GM21367 (cell line): ENCODE data around the gene CLASRP.
"Not testable (repeated sequence)": the region's sequence is repeated elsewhere in the genome, so short reads cannot be mapped to it uniquely, and the experiment has no call there.

Experiments used
- ATAC-seq: cut with Tn5 transposase; IDR thresholded peaks from one replicate; pipeline ENCODE4 v1.9.1; 2021; ENCODE audit not compliant: unreplicated experiment

The CLASRP gene

DNA sequence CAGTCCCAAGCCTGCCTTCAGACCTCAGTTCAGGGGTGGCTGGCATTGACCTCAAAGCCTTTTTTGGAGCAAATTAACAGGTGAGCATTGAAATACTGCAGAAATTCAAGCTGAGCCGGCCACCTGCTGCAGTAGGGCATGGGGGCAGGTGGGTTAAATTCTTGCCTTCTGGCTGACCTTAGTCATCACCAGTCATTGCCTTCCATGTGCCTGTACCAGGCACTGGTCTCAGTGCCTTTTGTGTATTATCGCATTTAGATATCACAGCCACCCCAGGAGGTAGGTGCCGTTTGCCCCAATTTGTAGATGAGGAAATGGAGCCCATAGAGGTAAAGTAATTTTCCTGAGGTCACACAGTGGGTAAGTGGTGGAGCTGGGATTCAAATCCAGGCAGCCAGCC lies 61.4 kb downstream of the CLASRP start:
- ATAC-seq = no peak

DNA sequence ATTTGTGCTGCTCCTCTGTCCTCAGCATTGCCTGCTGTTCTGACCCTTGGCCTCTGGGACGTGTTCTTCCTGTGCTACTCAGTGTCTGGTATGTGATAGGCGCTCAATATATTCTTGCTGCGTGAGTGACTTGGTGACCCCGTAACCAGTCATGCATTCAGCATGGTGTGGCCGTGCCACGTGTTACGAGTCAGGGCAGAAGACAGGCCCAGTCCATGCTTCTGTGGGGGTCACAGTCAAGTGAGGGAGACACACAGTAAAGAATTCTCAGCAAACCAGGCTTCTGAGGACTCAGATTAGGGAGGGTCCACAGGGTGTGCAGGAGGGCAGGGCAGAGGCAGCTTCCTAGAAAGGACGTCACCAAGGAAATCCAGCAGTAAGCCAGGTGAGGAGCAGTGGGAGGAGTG lies 62.0 kb downstream of the CLASRP start:
- ATAC-seq = no peak

DNA sequence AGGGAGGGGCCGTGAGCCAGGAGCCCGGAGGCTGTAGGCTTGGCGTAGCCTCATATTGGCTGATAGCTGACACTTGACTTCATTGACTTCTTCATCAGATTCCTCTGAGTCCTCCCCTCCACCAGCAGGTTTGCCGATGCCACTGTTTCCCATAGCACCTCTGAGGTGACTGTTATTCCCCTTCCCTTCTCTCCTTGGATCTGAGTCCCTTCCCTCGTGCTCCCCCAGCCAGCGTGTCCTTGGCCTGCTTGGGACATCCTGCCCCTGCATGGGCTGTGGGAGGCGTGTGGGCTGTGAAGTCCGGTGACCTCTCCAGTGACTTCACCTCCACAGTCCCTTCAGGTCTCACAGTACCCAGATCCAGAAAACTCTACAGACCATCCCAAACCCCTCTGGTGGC lies 63.0 kb downstream of the CLASRP start:
- ATAC-seq = no peak

DNA sequence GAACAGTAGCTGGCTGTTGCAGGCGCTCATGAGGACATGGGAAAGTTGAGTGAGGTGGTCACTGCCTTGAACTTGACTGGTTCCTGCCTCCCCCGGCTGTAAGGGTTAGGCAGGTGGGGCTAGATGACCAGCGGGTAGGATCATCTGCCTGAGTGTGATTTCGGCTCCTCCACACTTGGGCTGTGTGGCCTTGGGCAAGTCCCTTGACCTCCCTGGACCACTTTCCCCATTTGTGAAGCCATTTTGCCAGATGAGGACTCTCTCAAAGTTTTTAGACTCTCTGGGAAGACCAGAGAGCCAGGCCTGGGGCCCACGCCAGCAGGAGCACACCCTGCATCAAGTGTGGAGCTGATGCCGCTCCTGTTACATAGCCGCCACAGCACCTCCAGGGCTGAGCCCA lies 63.6 kb downstream of the CLASRP start:
- ATAC-seq = no peak

DNA sequence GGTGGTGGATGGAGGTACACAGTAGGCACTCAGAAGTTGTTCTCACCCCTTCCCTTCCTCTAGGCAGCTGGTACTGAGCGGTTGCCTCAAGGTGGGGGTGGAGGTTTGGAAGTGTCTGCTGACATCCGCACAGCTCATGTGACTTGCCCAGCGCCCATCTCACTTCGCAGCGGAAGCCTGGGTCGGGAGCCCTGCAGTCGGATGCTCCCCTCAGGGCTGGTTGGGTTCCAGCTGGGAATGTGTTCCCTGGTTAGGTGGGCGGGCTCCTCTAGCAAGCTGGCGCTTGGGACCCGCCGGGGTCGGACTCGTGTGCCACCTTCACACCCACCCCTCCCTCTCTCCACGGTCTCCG lies 64.3 kb downstream of the CLASRP start:
- ATAC-seq = no peak

DNA sequence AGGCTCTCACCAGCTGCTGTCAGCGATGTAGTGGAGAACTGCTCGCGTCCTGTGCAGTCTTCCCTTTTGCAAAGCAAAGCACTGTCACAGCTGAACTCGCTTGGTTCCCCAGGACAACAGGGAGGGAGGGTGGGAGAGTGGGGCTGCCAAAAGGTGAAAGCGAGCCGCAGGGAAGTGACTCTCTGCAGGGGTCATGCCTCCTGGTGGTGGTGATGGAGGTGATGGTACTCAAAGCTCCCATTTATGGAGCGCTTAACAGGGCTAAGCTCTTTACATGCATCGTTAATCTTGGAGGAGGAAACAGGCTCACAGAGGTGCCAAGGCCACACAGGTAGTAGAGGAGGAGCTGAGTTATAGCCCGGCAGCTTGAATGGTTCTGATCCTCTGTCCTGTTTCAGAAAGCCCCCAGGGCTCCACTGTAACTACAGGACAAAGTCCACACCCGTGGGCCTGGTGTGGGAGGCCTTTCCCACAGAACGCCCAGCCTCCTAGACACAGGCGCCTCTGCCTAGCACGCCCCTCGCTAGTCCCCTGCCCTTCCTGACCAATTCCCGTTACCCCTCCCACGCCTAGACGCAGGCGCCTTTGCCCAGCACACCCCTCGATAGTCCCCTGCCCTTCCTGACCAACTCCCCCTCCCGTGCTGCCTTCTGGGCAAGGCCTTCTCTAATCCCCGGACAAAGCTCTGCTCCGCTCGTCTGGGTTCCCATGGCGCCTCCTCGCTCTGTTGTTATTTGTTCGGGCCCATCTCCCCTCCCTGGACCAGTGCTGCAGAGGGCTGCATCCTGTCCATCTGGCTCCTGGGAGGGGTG lies 64.9 kb downstream of the CLASRP start:
- no peak for ATAC-seq

DNA sequence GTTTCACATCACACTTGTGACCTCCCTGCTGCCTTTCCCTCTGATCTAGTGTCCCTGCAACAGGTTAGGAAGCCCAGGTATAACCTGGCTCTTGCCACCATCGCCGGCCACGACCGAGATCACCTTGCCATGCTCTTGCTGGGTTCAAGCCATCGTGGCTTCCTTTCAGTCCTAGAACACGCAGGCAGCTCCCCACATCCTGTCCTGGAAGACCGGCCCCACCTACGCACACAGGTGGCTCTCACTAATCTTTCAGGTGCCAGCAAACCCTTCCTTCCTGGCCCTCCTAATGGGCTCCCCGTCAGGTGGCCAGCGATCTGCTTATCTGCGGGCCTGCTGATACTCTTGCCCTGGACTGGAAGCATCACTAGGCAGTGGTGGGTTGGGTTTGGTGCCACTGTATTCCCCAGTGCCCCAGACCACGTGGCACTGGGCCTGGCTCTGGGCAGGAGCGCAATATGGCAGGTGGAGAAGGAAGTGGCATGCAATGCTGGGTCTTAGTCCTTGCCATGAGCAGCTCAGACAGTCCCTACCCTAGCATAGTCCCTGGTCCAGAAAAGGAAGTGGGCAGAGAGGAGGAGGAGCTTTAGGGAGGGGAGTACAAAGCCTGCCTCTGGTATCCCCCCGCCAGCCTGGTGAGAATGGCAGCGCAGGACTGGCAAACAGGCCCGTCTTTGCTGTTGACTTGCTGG lies 66.0 kb downstream of the CLASRP start:
- no peak for ATAC-seq

DNA sequence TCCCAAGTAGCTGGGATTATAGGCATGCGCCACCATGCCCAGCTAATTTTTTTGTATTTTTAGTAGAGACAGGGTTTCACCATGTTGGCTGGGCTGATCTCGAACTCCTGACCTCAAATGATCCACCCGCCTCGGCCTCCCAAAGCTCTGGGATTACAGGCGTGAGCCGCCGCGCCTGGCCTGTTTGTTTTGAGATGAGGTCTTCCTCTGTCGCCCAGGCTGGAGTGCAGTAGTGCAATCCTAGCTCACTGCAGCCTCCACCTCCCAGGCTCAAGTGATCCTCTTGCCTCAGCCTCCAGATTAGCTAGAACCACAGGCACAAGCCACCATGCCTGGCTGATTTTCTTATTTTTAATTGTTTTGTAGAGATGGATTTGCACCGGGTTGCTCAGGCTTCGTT lies 67.5 kb downstream of the CLASRP start:
- ATAC-seq = not testable (repeated sequence)

DNA sequence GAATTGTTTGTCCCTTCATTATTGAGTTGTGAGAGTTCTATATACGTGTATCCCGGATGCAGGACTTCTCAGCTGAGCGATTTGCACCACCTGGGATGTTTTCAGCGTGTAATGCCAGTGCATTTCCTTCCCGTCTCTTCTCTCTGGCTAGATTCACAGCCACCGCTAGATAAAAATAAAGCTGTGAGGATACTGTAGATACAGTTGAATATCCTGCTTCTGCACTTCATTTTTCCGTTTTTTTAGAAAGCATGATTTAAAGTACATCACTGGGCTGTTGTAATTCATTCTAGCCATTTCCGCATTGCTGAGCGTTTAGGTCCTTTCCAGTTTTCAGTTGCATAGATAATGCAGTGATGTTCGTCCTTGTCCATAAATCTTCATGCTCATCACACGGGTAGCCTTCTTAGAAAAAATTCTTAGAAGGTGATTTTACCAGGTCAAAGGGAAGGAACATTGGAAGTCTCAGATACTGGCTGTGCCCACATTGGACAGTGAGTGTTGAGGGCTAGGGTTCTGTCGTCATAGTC lies 68.8 kb downstream of the CLASRP start:
- ATAC-seq = no peak

DNA sequence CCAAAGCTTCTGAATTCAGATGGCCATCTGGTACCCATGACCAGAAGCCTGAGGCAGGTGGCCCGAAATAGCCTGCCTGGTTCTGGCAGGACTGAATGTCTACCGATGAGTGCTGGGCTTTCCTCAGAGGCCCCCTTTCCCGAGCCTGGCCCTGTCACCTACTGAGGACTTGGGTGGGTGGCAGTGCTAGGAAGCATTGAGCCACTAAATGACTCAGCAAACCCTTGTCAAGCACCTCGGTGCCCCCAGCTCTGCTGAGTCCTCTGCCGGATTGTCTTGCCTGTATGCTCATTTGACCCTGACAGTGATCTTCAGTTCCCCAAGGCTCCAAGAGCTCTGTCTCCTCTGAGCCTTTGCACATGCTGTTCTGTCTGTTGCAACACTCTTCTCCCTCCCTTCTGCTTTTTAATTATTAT lies 72.0 kb downstream of the CLASRP start:
- ATAC-seq = no peak

DNA sequence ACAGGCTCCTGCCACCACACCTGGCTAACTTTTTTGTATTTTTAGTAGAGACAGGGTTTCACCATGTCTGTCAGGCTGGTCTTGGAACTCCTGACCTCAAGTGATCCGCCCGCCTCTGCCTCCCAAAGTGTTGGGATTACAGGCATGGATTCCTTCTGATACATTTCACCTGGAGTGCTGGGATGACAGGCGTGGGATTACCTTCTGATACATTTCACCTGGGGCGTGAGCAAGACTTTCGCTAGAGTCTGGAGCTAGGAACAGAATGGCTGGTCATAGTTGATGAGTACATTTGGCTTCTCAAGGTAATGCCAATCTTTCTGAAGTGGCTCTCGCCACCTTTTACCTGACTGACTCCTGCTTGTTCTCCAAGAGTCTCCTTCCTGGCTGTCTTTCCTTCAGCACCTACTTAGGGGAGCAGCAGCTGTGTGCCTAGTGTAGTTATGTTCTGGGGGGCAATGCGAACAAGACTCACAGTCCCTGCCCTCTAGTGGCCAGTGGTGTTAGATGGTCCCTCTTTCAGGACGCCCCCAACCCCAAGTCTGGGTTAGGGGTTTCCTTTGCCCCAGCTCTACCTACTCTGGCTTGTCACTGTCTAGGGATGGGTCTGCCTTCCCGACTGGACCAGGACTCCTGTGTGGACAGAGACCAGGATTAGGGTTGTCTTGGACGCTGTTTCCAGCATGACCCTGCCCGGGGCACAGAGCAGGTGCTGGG lies 73.4 kb downstream of the CLASRP start:
- no peak for ATAC-seq

DNA sequence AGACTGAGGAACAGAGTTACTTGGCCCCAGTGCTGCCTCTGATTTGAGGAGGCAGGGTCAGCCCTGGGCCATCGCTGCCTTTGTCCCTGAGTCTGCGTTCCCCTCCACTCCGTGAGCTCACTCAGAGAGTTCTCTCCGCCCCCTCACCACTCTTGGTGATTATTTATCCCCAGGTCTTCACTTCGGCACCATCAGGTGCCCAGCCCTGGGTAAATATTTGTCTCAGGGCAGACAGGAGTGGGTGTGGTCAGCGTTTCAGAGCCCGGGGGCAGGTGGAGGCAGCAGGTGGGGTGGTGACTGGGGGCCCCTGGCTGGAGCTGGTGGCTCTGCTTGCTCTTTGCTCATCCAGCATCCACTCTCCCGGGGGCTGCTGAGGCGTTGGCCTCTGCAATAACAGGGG lies 74.8 kb downstream of the CLASRP start:
- ATAC-seq = no peak

DNA sequence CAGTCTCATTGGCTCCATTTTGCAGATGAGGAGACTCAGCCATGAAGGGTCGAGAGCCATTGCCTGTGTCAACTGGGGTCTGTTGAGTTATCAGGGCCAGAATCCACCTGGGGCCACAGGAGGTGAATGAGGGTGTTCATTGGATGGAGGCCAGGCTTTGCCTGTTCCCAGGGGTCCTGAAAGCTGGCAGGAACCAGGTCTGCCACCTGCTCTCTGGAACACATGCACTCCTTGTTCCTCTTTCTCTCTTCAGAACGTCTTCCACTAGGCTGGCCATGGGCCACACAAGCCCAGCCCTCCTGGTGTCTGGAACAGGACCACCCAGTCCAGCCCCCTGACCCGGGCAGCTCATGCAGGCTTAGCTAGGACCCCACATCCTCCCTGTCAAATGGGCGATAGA lies 75.3 kb downstream of the CLASRP start:
- ATAC-seq = no peak

DNA sequence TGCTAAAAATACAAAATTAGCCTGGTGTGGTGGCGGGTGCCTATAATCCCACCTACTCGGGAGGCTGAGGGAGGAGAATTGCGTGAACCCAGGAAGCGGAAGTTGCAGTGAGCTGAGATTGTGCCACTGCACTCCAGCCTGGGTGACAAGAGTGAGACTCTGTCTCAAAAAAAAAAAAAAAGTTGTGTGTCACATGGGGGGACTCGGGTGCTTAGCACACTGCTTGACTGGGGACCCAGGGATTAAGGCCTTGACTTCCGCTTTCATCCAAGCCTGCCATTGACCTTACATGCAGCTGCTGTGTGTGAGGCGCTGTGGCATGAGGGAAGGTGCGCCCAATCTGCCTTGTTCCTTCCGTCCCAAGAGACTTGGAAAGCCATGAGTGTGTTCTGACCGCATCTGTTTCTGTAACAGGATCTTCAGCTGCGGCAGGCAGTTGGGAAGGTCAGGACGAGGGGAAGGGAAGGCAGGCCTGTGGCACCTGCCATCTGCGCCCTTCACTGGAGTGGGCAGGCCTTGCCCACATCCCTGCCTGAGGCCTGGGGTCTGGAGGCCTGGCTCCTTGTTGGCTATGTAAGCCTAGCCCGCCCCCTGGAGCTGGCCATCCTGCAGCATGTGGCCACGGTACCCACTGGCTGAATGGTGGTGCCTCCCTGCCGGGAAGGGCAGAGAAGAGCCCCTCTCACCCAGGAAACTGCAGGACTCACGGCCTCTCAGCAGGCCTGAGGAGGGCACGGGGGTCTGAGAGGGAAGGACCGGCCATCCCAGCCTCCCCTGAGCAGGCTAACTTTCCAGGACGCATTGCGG lies 77.2 kb downstream of the CLASRP start:
- no peak for ATAC-seq

DNA sequence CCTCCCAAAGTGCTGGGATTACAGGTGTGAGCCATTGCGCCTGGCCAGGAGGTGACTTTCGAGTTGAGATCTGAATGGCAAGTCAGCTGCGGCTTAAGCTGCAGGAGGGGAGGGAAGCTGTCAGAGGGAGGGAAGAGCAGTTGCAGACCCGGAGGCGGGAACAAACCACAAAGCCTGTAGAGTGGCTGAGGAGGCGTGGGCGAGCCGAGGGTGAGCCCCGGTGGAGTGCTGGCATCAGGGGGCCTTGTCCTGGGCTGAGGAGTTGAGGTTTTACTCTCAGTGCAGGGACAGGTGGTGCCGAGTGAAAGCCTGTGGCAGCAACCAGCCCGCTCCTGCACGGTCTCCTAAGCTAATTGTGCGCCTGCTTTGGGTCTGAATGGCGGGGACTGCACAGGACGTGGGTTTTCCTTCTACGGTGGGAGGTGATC lies 78.3 kb downstream of the CLASRP start:
- ATAC-seq = no peak

DNA sequence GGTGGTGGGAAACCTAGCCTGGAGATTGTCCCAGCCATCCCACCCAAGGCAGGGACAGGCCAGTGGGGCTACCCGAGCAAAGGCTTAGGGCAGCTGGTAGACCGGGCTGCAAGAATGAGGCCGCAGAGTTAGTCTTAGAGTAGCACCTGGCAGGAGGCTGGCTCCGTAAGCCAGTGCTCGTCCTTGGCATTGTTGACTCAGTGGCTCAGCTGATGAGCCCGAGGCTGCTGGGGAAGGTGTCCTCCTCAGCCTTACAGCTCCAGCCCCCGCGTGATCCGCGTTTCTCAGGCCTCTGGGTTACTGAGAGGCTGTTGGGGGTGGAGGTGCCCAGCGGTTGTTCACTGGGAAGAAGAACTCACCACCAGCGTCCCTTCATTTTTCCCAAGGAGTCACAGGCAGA lies 78.8 kb downstream of the CLASRP start:
- ATAC-seq = no peak

DNA sequence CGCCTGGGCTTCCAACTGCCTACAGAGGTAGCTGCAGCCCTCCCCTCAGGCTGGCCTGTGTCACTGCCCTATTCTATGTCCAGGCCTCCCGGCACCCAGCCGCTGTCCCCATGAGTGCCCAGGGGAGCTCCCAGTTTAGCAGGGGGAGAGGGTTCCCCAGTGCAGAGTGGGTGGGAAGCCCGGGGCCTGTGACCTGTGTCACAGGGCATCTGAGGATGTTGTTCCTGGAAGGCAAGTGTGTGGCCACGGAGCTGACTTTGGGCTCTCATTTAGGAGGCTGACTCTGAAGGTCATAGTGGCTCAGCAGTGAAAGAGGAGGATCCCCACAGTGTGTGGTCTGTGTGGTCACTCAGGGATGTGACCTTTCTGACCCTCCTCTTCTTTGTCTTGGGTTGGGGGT lies 79.3 kb downstream of the CLASRP start:
- ATAC-seq = no peak

DNA sequence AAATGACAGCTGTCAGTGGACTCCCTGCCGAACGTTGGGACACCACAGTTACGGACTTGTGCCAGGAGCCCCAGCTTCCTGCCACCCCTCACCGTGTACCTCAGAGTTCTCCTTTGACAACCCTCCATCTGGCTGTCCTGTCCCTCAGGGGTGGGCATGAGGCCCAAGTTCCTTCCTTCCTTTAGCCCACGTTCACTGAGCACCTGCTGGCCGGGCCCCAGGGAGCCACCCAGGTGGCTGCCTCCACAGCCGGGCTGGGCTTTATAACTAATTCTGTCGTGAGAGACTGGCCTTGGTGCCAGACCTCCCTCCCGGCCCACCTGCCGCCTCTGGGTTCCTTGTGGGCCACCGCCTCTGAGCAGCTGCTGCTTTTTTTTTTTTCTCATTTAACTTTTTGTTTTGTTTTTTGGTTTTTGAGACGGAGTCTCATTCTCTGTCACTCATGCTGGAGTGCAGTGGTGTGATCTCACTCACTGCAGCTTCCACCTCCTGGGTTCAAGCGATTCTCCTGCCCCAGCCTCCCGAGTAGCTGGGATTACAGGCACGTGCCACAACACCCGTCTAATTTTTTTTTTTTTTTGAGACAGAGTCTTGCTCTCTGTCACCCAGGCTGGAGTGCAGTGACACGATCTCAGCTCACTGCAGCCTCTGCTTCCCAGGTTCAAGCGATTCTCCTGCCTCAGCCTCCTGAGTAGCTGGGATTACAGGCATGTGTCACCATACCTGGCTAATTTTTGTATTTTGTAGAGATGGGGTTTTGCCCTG lies 79.9 kb downstream of the CLASRP start:
- not testable (repeated sequence) for ATAC-seq

DNA sequence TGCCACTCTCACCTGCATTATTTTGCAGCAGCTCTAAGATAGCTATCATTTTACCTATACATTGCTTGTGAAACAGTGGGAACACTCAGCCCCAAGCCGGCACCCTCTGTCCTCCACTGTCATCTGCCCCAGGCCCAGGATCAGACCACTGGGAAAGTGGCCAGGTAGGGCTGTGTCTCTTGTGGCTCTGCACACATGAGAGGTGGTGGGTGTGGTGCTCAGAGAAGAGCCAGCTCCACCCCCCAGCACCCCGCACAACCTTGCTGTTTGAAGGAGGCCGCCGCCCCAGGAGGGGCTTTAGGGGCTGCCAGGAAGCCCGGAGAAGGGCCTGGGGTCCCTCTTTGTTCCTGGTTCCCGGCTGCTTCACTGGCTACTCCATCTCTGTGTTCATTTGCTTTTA lies 80.7 kb downstream of the CLASRP start:
- ATAC-seq = no peak
